GM10266 (cell line): Measurements from ENCODE around the gene STK17A.
"Not testable (repeated sequence)": the region's sequence is repeated elsewhere in the genome, so short reads cannot be mapped to it uniquely, and the experiment has no call there.

Source experiments
- DNase-seq: peaks from one replicate; pipeline ENCODE4 v3.0.0; 2012; ENCODE audit errors: extremely low spot score
- TF ChIP-seq, protein P1 (sequence below): IDR thresholded peaks from 2 replicates; pipeline ENCODE4 v1.5.1; 2012; ENCODE audit warnings: mild to moderate bottlenecking, low read depth; ENCODE audit not compliant: control insufficient read depth, insufficient read depth; ENCODE audit errors: missing control alignments

STK17A gene

DNA sequence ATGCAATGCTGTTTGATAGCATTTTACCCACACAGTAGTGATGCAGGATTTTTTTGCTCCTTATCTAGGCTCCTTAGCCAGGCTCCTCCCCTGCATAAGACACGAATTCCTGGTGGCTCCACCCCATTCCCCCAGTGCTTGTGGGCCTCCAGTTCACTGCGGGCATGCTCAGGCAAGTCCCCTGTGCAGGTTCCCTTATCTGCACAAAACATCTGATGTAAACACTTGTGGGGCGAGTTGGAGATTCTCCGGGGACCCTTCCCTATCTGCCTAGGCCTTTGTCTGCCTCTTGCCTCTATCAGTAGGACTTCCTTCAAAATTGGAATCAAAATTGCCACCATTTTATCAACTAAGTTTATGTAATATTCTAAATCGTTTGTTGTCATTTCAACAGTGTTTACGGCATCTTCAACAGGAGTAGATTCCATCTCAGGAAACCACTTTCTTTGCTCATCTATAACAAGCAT lies 5.4 kb upstream of the STK17A start:
- no peak for DNase-seq
- TF ChIP-seq, protein P1, sequence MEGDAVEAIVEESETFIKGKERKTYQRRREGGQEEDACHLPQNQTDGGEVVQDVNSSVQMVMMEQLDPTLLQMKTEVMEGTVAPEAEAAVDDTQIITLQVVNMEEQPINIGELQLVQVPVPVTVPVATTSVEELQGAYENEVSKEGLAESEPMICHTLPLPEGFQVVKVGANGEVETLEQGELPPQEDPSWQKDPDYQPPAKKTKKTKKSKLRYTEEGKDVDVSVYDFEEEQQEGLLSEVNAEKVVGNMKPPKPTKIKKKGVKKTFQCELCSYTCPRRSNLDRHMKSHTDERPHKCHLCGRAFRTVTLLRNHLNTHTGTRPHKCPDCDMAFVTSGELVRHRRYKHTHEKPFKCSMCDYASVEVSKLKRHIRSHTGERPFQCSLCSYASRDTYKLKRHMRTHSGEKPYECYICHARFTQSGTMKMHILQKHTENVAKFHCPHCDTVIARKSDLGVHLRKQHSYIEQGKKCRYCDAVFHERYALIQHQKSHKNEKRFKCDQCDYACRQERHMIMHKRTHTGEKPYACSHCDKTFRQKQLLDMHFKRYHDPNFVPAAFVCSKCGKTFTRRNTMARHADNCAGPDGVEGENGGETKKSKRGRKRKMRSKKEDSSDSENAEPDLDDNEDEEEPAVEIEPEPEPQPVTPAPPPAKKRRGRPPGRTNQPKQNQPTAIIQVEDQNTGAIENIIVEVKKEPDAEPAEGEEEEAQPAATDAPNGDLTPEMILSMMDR, result no peak

DNA sequence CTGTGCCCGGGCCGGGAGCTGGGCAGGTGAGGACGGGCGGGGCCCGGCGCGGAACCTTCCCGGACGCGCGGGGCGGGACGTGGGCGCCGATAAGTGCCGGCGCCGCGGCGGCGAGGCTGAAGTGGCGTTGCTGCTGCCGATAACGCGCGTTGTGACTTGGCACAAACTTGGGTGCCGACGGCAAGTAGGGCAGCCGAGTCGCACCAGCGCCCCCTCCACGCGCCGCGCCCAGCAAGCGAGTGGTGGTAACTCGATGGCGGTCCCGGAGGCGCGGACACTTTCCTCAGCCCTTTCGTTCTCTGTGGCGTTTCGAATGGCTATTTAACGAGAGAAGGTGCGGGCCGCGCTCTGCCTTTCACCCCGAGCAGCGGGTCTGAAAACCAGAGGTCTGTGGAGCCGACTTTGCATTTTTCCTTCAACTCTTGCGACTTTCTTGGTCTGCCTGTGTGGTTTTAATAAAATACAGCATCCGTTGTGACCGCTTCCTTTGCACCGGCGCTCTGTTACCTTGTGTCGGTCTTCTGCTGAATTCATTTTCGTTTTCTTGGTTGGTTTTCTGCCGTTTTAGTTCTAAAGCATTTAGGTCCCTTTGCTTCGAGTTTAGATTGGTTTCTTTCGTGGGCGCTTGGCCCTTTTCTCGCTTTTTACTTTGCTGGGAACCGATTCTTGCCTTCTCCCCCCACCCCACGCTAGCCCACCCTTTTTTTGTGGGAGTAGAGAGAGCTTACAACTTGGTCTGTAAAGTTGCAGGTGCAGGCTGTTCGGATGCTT lies 701 bp downstream of the STK17A start:
- TF ChIP-seq, protein P1, result peak; percentile 48
- peak; percentile 21 for DNase-seq

DNA sequence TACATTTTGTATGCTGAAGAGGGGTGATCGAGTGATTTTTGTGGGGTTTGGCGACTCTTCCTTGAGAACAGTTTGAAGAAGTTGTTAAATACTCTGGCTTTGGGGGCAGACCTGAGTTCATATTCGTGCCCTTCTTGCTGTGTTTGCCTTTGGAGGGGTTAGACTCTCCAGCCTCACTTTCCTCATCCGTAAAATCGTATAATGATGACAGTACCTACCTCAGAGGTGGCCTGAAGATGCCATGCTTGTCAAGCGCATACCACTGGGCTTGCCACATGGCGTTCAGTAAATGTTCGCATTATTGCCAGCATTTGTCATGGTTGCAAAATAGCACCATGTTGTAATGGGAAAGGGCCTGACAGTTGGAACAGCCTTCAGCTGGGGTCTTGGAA lies 1.3 kb downstream of the STK17A start:
- TF ChIP-seq, protein P1, result no peak
- no peak for DNase-seq

DNA sequence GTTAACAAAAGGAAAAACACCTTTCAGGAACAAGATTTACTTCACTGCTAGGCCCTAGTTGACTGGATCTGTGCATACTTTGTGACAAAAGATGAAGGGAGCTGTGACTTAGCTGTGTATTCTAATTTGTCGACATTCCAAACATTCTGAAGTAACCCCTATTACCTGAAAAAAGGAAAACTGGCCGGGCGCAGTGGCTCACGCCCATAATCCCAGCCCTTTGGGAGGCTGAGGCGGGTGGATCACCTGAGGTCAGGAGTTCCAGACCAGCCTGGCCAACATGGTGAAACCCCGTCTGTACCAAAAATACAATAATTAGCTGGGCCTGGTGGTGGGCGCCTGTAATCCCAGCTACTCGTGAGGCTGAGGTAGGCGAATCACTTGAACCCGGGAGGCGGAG lies 1.8 kb downstream of the STK17A start:
- DNase-seq, result not testable (repeated sequence)

GRCh38 chr7:43585562-43585961 lies 2.7 kb downstream of the STK17A start:
- DNase-seq, result peak; percentile 17
- TF ChIP-seq, protein P1, result no peak

DNA sequence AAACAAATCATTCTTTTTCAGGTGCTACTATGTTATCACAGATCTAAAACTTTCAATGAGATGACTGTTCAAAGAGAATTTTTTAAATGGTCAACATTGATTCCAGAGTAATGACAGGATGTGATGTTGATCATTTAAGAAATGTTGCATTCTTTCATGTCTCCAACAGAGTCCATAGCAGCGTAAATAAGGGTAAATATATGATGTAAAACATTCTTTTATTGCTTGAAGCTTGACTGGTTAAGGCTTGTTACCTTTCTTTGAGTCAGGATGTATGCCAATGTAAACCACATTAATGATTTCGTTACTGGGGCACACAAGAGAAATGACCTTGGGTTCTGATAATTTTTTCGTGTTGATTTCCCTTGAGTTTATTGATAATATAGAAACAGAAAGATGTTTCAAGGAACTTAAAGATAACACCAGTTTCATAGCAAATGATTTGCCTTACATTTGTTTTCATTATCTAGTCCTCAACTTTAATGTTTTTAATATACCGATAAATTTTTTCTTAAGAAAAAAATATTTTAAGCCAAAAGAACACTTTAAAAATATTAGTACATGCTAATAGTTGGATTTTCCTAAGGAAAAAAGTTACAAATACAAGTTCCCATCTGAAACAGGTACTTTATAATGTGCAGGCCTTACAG lies 3.5 kb downstream of the STK17A start:
- TF ChIP-seq, protein P1, result no peak
- DNase-seq, result peak; percentile 28

DNA sequence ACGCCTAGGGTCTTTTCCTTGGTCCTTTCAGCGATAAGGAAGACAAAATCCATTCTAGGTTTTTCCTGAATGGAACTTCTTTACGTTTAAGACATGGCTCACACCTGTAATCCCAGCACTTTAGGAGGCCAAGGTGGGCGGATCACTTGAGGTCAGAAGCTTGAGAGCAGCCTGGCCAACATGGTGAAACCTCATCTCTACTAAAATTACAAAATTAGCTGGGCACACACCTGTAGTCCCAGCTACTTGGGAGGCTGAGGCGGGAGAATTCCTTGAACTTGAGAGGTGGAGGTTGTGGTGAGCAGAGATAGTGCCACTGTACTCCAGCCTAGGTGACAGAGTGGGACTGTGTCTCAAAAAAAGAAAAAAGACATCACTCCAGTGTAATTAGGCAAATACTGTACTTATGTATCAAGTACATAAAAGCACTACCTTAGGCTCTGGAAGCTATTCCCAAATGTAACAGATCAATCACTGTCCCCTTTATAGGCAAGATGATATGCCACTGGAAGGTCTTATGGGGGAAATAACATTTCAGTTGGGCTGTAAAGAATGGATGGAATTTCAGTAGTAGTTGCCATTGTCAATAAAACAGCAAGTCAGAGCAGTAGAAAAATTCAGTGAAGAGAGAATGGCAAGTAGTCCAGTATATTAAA lies 5.7 kb downstream of the STK17A start:
- TF ChIP-seq, protein P1, result no peak
- no peak for DNase-seq
